NCI-H2171 (cell line): ENCODE results near the gene ENPP5.
"Not testable (repeated sequence)": the region's sequence is repeated elsewhere in the genome, so short reads cannot be mapped to it uniquely, and the experiment has no call there.

Experiments
- DNase-seq: peaks from one replicate; lab custom pipeline; 2025; lab: John Stamatoyannopoulos, UW

The ENPP5 gene

DNA sequence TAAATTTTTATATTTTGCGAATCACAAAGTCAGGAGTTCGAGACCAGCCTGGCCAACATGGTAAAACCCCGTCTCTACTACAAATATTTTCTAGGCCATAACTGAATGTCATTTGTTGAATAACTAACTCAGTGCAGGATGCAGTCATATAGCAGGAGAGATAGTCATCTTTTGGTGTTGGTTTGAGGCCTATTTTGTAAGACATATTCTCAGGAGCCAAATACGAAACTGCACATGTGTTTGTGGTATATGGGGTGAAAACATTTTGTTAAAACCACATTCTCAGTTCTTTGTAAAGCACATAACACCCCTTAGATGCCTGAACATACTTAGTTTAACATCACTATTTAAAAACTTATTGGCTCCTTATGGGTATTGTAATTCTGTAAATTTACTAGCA, 4.7 kb upstream of the ENPP5 start:
- DNase-seq = no peak

DNA sequence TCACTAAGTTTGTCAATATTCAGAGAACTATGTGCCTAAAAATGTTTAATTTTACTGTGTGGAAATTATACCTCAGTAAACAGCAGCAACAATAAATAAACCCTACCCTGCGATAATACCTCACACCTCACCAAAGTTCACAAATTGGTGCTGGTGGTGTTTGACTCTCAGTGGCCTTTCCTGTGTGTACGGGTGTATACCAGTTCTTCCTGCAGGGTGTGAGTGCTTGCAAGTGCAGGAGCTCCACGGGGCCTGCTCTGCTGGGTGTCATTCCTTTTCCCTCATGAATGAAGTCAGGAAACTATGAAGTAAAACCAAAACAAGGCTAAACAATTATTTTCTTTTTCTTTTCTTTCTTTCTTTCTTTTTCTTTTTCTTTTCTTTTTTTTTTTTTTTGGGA, 4.1 kb upstream of the ENPP5 start:
- no peak for DNase-seq

DNA sequence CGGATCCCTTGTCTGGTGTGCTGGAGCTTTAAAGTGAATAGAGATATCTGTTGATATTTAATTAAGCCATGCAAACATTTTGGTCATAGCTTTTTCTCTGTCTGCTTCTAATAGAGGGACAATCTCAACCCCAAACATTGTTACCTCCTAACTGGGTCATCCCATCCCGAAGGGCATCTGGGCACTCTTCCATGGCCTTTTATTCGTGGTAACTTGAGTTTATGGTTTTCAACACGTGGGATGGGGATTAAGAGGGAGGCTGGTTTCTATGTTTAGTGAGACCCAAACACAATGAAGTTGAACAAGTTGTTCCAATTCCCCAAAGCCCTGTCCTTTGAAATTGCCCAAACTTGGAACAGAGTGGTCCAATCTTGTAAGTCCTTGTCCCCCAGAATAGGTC, 1.4 kb upstream of the ENPP5 start:
- DNase-seq = no peak

DNA sequence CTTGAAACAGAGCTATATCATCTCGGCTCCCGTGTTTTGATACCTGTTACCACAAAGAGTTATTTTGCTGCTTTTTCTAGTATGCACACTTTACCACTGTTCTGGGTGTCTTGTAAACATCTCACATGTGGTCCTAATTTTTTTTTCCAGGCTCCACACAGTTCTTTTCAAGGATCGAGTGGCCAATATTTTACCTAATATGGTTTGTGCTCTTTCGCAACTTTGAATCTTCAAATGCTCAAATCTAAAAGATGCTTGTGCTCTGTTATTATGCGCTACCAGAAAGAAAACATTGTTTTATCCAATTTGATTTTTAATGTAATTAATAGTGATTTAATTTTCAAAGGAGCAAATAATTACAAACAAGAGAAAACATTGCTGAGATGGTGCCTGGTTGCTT, 10.7 kb downstream of the ENPP5 start:
- no peak for DNase-seq

DNA sequence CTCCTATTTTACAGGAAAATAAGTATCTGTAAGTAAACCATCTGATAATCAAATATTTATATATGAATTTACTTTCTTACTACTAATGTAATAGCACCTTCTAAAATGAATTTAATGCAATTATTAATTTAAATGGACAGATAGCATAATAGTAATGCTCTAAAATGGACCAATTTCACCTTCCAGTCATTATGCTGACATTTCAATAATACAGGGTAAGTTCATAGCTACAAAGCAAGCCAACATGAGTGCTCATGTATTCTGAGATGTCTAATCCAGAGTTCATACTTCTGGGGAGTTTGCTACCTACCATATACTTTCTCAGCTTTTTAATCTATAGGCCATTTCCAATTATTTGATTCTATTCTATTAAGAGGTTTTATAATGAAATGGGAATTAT, 11.6 kb downstream of the ENPP5 start:
- DNase-seq = no peak

DNA sequence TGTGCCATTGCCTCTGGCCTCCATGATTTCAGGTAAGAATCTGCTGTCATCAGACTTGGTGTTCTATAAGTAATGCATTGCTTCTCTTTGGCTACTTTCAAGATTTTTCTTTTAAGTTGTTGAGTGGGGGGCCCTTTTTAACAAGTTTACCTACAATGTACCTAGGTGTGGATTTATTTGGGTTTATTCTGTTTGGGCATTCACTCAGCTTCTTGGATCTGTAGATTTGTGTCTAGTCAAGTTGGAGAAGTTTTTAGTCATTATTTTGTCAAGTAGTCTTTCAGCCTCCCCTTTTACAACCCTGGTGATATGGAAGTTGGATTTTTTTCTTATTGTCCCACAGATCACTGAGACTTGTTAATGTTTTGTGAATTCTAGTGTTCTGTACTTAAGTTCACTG, 14.1 kb downstream of the ENPP5 start:
- no peak for DNase-seq

DNA sequence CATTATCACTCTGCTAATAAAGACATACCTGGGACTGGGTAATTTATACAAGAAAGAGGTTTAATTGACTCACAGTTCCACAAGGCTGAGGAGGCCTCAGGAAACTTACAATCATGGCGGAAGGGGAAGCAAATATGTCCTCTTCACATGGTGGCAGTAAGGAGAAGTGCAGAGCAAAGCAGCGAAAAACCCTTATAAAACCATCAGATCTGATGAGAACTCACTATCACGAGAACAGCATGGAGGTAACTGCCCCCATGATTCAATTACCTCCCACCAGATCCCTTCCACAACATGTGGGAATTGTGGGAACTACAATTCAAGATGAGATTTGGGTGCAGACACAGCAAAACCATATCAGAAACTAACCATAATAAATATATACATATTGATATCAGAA, 21.7 kb downstream of the ENPP5 start:
- not testable (repeated sequence) for DNase-seq

DNA sequence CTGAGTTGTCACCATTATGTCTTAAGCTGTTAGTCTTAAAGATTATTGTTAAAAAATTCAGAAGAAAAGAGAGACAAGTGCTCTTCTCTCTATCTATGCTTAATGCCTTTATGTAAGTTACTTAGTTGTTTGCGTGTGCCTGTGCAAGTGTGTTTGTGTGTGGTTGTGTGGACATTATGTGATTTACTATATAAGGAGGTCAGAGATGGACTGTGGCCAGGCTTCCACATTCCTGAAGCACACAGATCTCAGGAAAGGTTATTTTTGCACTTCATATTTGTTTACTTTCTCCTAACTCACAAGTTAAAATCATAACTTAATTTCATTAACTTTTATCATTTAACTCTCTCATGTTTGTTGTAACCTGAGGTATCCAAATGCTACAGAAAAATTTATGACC, 26.5 kb downstream of the ENPP5 start:
- DNase-seq = no peak

DNA sequence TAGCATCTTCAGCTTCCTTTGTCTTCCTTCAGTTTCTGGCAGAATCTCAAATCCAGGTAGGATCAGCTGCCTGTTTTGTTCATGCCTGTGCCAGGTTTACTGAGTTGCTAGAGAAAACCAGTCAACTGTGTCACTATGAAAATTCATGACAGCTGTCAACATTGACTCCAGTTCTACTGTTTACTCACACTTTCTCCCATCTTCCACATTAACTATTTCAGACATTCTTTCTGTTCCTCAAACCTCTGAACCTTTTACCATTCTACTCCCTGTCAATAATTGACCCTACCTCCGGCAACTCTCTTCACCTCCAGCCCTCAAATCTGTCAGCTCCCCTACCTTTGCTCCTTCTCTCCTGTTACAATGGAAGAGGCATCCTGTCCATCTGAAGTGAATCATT, 32.5 kb downstream of the ENPP5 start:
- DNase-seq = peak; percentile 15

DNA sequence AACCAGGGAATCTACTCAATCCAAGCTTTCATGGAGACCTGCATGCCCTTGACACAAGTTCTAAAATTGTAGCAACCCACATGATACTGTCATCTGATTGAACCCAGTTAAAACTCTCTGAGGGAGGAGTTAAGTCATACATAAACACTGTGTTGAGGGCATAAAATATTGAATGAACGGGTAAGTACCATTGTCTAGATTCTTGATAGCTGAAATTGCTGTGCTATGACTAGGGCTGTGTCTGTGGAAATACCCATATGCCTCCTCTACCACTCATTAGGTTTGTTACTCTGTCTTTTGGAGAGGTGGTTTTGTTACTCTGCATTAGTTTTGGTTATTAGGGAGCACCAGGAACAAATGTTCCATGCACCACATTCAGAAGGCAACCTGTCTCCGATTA, 33.4 kb downstream of the ENPP5 start:
- no peak for DNase-seq

DNA sequence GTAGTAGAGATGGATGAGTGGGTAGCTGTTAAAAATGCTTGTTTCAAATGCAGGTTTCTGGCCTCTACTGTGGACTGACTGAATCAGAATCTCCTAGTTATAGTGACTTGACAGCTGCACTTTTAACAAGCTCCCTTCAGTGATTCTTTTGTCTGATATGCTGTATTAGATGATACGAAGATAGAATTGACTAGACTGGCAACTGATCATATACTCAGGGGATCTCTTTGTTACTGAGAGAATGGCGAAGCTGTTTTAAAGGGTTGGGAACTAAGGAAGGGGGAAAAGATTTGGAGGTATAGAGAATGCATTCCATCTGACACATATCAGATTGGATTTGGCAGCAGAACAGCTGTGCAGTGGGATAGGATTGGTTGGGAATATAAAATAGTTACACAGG, 33.9 kb downstream of the ENPP5 start:
- no peak for DNase-seq

DNA sequence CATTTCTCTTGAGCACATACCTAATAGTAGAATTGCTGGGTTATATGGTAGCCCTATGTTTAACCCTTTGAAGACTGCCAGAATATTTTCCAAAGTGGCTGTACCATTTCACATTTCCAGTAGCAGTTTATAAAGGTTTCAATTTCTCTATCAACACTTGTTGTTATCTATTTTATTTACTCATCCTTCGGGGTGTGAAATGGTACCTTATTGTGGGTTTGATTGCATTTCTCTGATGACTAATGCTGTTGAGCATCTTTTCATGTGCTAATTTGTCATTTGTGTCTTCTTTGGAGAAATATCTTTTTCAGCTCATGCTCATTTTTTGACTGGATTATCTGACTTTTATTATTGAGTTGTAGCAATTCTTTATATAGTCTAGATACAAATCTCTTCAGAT, 35.6 kb downstream of the ENPP5 start:
- no peak for DNase-seq

DNA sequence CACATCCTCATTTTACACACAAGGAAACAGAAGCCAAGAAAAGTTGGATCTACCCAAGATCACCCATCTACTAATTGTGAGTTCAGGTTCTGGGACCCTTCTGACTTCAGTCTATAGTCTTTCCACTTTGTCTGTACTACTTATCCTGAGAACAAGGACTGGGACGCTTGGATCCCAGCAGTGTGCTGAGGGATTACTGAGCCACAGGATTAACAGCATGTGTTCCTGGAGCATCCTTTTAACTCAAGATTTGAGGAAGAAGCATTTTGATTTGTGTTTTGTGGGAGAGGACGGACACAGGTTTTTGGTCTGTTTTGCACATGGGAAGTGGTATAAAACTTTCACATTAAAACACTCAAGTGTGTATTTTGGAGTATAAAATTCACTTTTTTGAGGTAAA, 36.6 kb downstream of the ENPP5 start:
- DNase-seq = no peak

DNA sequence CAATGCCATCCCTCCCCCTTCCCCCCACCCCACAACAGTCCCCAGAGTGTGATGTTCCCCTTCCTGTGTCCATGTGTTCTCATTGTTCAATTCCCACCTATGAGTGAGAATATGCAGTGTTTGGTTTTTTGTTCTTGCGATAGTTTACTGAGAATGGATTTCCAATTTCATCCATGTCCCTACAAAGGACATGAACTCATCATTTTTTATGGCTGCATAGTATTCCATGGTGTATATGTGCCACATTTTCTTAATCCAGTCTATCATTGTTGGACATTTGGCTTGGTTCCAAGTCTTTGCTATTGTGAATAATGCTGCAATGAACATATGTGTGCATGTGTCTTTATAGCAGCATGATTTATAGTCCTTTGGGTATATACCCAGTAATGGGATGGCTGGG, 39.5 kb downstream of the ENPP5 start:
- not testable (repeated sequence) for DNase-seq

DNA sequence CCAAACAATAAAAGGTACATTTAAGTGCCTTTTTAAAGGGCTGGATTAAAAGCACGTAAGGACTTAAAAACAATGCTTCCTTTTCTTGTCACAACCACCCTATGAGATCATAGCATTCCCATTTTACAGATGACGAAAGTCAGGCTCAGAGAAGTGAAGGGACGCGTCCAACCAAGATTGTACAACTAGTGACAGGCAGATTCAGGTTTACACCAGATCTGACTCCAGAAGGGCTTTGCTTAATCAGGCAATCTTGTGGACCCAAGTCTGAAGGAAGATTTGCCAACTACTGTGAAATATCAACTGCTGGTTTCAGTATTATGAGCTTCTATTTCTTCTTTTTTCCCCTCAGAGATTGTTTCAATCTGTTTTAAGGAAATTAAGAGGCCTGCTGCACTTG, 40.1 kb downstream of the ENPP5 start:
- DNase-seq = no peak

DNA sequence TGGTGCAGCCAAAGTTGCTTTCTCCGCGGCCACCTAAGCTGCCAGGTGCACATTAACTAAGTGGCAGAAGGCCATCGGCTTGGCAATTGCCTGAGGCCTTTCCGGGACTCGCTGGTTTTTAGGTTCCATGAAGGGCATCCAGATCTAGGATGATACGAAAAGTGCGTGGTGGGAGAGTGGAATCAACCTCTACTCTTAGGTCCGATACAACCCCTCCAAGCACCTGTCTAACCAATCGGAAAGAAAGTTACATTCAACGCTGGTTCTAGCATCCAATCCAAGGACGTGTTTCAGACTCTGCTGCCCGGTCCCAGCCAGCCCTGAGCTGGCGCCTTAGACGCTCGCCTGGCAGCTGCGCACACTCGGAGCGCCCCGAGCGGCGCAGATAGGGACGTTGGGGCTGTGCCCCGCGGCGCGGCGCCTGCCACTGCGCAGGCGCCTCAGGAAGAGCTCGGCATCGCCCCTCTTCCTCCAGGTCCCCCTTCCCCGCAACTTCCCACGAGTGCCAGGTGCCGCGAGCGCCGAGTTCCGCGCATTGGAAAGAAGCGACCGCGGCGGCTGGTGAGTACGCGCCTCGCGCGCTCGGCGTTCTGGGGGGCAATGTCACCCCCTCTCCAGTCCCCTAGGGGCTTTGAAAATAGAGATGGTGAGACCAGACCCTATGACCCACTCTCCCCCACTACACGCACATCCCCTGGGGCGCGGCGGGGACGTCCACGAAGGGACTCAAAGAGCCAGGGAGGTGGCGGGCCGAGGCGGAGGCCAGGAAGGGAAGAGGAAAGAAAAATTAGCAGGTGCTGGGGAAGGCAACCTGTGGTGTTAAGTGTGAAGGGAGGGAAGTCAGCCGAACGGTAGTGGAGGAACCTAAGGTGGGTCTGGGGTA, 40.9 kb downstream of the ENPP5 start, which contains the start of gene ENPP4:
Gene ENPP4, plus strand, starts transcription at position 361 of the 883 bp plus-strand sequence. CDS start 9,595 bp downstream, outside the sequence.
- peak; percentile 81 for DNase-seq

DNA sequence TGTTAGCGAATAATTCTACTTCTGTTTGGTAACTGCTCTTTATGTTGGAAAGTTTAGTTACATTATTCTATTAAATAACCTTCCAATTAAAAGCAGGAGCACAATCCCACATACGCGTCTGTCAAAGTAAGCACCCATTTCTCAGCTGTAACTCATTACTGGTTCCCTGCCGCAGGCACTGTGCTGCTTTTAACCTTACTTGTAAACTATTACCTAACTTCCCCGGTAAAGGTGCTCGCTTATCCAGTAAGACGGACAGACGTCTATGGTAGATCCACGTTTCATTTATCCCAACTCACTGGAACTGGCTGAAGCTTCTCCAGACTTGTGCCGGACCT, 41.5 kb downstream of the ENPP5 start:
- peak; percentile 6 for DNase-seq

DNA sequence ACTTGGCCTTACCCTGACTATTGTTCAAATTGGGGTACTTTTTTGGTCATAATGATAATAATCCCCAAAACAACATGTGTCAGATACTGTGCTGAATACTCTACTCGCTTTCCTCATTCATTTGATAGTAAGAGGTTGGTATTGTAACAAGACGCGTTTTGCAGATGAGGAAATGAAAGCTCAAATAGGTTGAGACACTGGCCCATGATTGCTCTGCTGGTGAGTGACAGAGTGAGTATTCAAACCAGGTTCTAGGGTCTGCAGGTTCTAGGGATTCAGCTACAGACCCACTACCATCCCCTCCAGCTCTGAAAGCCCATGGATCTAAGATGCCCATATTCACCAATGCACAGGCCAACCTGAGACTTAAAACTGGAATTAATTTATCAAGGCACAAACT, 42.3 kb downstream of the ENPP5 start:
- DNase-seq = no peak

DNA sequence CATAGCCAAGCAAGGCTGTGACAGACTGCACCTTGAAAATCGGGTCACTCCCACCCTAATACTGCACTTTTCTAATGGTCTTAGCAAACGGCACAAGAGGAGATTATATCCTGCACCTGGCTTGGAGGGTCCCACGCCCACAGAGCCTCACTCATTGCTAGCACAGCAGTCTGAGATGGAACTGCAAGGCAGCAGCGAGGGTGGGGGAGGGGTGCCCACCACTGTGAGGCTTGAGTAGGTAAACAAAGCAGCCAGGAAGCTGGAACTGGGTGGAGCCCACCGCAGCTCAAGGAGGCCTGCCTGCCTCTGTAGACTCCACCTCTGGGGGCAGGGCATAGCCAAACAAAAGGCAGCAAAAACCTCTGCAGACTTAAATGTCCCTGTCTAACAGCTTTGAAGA, 51.1 kb downstream of the ENPP5 start:
- DNase-seq = not testable (repeated sequence)

DNA sequence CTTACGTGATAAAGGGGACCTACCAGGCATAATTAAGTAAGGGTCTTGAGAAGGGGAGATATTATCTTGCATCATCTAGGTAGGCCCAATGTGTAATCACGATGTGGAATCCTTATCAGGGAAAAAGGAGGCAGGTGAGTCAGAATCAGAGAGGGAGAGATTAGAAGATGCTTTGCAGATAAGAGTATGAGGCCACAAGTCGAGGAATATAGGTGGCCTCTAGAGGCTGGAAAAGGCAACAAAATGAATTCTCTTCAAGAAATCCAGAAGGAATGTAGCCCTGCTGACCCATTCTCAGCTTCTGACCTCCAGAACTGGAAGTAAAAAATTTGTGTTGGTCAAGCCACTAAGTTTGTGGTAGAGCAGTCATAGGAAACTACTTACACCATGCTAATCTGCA, 51.9 kb downstream of the ENPP5 start:
- no peak for DNase-seq

DNA sequence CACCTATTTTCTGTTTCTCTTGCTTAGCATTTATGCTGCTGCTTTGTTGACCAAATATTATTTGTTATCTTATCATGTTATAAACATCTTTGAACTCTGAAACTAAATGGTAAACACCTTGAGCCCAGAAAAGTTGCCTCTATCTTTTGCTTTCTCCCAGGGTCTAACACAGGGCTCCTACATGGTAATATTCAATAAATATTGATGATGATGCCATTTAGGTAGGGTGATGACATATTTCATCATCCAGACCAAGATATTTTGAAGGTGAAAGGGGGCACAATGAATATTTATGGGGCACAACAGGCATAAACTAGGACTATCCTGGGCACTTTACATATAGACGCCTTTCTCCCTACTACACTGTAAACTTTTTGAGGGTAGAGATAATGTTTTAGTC, 52.6 kb downstream of the ENPP5 start:
- DNase-seq = no peak

DNA sequence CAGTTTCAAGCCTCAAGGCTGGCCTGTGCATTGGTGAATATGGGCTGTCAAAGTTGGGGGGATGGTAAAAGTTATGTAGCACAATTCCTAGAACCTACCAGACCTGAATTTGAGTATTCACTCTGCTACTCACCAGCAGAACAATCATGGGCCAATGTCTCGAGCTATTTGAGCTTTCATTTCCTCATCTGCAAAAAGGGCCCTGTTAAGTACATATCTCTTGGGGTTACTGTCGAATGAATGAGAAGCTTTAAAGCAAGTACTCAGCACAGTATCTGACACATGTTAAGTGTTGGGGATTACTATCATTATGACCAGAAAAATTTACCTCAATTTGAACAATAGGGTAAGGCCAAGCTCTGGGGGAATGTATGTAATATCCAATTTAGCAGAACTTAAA, 54.5 kb downstream of the ENPP5 start:
- DNase-seq = no peak

DNA sequence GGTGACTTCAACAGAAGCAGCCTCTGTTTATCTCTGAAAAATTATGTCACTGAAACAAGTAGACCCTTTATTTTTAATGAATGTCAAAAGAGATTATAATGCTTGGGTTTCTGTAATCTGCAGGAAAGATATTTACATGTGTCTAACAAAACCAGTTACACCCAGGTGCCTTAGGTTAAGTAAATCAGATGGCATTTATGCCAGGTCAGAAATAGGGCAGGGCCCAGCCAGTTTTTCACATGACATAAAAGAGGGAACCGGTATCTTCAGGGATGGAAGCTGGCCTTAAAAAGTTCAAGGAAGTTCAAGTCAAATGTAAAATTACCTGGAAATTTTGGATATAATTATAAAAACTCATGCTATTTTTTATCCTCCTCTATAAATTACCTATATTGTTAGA, 55.1 kb downstream of the ENPP5 start:
- DNase-seq = no peak

DNA sequence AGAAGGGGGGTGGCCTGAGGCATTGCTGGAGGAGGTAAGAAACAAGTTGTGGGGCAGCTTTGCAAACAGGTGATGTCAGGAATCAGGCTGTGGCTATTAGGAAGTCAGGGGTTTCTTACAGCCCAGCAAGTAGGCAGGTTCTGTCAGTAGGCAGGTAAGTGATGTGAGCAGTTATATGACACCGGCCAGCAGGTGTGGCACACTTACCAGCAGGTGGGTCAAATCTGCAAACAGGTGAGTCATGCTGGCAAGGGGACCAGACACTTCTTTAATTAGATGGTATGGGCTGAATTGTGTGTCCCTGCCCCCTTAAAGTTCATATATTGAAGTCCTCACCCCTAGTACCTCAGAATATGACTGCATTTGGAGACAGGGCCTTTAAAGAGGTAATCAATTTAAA, 57.4 kb downstream of the ENPP5 start:
- DNase-seq = no peak
